HG03378 (cell line): Measurements from ENCODE around the gene PGC.

Source experiments
- ATAC-seq: cut with Tn5 transposase; IDR thresholded peaks from one replicate; pipeline ENCODE4 v1.9.1; 2021; ENCODE audit warnings: mild to moderate bottlenecking, moderate library complexity; ENCODE audit not compliant: unreplicated experiment

Gene PGC

GRCh38 chr6:41747256-41748101, at the start of gene PGC:
TSS of gene PGC (minus strand) at chr6:41747397. CDS start at chr6:41747334, 63 bp downstream.
- ATAC-seq: no peak

GRCh38 chr6:41796474-41796873, 49.3 kb upstream of the PGC start:
- ATAC-seq: no peak

GRCh38 chr6:41791984-41792383, 44.8 kb upstream of the PGC start:
- ATAC-seq: no peak

- ATAC-seq: no peak
Observed at GRCh38 chr6:41791305-41791704, 44.1 kb upstream of the PGC start.

GRCh38 chr6:41790045-41790444, 42.8 kb upstream of the PGC start:
- no peak for ATAC-seq

GRCh38 chr6:41789390-41789724, 42.2 kb upstream of the PGC start:
- ATAC-seq: no peak

- peak; percentile 74 for ATAC-seq
Observed at GRCh38 chr6:41787219-41787917, 40.2 kb upstream of the PGC start, which contains the start of gene TOMM6. TSS of gene TOMM6 (plus strand) at chr6:41787694. CDS start at chr6:41787698, 4 bp downstream.

GRCh38 chr6:41786451-41787218, 39.4 kb upstream of the PGC start:
- ATAC-seq: peak; percentile 27

GRCh38 chr6:41785689-41786450, 38.7 kb upstream of the PGC start:
- ATAC-seq: no peak

- no peak for ATAC-seq
Observed at GRCh38 chr6:41785254-41785653, 38.1 kb upstream of the PGC start.

GRCh38 chr6:41784581-41785171, 37.5 kb upstream of the PGC start:
- ATAC-seq: no peak

- ATAC-seq: no peak
Observed at GRCh38 chr6:41783106-41783780, 36.0 kb upstream of the PGC start.

GRCh38 chr6:41781366-41781730, 34.2 kb upstream of the PGC start:
- ATAC-seq: no peak

- no peak for ATAC-seq
Observed at GRCh38 chr6:41780551-41781365, 33.6 kb upstream of the PGC start, which contains the start of gene PRICKLE4. TSS of gene PRICKLE4 (plus strand) at chr6:41780782. CDS start at chr6:41783474, 2,692 bp downstream.

GRCh38 chr6:41779788-41780550, 32.8 kb upstream of the PGC start, which contains the start of gene FRS3:
TSS of gene FRS3 (minus strand) at chr6:41779900. CDS start at chr6:41776987, 2,913 bp downstream.
- ATAC-seq: peak; percentile 86

GRCh38 chr6:41779336-41779735, 32.1 kb upstream of the PGC start:
- ATAC-seq: peak; percentile 1

GRCh38 chr6:41778895-41779294, 31.7 kb upstream of the PGC start:
- ATAC-seq: no peak
